Inflammatory macrophage (primary cell): ENCODE data around the gene UBE2Q2.
A peak's percentile ranks its signal among the peaks of the same experiment; 100 is the strongest.
"Not testable (repeated sequence)": the region's sequence is repeated elsewhere in the genome, so short reads cannot be mapped to it uniquely, and the experiment has no call there.

Source experiments
- DNase-seq, 2 donors: peaks; one replicate each; pipeline ENCODE4 v3.0.0-alpha.2; 2020 to 2022

The UBE2Q2 gene

GRCh38 chr15:75827691-75828090 is 15.6 kb upstream of the UBE2Q2 start:
- DNase-seq = peak in 1 of 2 donors; percentile 4

- DNase-seq = no peak
These were observed 14.8 kb upstream of the UBE2Q2 start for GRCh38 chr15:75828429-75828828.

DNA sequence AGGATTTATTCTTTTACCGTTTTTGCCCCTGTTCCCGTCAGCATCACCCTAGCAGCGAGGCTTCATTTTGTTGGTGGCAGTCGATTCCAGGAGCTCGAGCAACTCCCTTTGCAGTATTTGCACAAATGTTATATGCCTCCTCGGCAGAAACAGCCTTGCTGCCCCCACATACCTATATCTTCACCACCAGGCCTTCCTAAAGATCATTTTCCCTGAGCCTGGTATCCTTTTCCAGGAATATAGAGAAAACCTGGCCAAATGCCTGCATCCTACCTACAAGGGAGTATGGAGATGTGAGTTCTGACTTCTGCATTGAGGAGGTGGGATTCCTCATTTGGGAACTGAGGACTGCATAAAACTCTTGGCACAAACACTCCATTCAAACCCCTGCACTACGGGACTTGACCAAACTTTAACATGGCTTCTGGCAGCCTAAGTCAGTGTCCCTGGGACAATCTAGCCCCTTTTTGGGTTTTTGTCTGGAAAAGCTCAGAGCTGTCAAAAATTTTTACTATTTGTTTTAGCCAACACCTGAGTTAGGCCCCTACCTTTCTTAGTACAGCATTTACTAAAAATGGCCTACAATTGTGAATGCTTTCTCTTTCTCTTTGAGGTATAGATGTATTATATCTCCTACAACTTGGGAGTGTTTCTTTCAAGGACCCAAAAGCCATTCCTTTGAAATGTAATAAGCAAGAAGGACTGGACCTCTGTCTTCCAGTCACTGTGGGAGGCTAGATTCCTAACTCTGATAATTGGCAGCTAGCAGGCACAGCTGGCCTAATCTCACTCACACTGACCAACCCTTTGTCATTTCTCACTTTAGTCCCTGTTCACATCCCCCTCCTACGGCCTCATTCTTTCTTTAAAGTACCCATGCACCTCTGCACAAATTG is 12.1 kb upstream of the UBE2Q2 start:
- no peak for DNase-seq

DNA sequence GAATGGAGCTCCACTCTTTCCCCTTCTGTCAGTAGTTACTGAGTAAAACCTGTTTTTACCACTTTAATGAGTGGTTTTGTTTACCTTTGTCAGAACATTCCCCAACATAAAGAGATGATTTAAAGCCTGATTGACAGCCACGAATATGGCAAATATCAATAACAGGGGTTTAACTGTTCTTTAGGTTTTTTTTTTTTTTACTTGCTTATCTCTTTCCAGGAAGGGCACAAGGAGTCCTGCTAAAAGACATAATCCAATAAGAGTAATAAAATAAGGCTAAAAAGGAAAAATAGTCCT is 11.5 kb upstream of the UBE2Q2 start:
- DNase-seq = no peak

DNA sequence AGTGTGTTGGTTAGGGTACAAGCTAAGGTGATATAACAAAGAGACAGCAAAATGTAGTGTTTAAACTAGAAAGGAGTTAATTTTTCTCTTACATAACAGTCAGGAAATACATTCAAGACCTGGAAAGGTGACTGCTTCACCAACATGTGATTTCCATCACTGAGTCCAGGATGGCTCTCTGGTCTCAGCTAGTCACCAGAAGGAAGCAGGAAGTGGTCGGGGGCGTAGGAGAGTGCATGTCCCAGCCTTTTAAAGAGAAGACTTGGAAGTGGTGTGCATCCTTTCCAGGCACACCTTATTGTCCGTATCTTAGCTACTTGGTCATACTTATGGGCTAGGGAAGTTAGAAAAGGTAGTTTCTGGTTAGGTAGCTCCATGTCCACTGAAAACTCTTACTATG is 11.1 kb upstream of the UBE2Q2 start:
- DNase-seq = no peak

DNA sequence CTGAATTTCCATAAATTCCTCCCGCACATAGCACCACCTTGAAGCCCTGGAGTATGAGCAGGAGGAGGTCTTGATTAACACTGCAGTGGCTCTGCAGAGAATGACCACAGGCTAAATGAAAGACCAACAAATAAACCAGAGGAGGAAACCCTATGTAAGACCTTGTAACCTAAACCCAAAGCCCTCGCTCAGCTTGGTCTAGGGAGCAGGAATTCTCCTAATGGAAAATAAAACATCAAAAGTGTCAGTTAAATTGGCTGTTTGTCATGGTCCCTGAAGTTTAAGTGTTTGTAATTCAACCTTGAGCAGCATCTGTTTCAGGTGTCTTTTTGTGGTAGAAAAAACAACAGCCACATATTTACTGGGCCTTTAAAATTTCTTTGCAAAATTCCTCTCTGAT is 9.2 kb upstream of the UBE2Q2 start:
- no peak for DNase-seq

DNA sequence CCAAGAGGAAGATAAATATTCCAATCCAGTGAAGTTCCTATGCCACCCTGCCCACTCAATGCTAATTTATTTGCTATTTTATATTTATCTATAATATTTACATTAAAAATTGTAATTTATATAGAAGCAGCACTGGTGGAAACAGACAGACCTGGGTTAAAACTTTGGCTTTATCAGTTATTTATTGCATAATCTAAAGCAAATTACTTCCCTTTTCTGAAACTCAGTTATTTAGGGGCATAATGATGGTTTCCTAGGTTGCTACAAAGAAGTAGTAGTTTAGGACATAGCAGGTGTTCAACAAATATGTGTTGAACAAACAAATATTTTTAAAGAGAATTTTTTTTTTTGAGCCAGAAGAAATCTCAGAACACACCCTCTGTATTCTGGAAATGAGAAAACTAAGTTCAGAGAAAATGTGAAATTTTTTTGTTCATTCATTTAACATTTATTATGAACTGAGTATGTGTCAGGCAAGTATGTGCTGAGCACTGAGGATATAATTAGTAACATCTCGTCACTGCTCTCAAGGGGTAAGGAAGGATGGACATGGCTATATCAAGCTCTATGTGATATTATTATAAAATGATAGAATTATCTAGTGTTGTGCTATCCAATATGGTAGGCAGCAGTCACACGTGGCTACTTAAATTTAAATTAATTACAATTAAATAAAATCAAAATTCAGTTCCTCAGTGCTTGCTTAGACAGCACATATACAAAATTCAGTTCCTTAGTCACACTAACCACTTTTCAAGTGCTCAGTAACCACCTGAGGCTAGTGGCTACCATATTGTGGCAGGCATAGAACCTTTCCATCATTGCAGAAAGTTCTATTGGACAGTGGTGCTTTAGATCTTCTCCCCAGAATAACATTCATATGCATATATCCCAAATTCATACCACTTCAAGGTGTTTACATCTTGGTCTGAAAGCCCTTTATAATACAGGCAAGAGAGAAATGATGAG is 7.0 kb upstream of the UBE2Q2 start:
- peak in 1 of 2 donors; percentile 17 for DNase-seq

- peak; percentile 78 to 90 for DNase-seq
These were observed 6.3 kb upstream of the UBE2Q2 start for GRCh38 chr15:75836959-75837334.

GRCh38 chr15:75840659-75841058 is 2.6 kb upstream of the UBE2Q2 start:
- DNase-seq = no peak

DNA sequence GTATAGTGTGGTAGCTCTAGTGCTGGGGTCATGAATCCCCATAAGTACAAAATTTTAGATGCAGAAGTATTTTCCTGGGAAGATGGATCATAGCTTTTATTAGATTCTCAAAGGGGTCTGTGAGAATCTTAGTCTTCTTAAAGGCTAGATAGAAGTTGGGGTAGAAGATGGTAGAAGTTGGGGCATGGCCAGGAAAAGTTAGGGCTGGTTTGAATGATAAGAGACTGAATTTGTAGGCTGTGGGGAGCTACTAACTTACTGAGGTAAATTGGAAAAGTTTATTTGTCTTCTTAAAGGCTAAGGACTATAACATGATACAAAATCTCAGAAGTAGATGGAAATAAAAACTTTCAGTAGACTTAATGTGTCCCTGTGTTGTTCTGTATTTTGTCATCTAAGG is 1.6 kb upstream of the UBE2Q2 start:
- no peak for DNase-seq

GRCh38 chr15:75843678-75844581 is 683 bp downstream of the UBE2Q2 start:
- peak; percentile 46 to 61 for DNase-seq

DNA sequence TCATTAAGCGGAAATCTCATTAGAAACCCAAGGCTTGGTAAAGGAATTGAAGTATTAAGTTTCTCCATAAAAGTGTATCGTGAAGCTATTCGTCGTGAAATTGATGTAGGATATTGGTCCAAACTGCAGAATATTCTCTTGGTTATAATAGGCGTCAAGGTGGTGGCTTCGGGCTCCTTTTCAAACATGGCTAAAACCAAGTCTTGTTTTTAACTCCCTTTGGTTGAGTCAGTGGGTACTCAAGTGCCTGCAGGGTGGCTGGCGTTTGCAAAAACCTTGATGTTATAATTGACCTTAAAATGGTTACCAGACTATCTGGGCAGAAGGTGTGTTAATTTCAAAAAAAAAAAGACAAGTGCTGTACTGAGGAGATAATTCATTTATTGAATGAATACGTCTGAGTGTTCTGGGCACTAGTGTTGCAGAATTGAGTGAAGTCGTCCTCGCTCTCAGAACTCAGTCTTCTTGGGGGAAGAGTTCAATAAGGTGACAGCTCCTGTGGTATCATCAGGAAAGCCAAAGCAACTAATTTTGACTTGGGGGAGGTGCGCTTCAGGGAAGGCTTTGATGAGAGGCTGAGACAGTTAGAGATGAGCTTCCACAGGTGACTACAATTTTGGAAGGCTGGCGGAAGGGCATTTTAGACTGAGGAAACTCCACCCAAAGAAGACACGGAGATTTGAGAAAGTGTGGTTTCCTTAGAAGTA is 1.5 kb downstream of the UBE2Q2 start:
- DNase-seq = no peak

DNA sequence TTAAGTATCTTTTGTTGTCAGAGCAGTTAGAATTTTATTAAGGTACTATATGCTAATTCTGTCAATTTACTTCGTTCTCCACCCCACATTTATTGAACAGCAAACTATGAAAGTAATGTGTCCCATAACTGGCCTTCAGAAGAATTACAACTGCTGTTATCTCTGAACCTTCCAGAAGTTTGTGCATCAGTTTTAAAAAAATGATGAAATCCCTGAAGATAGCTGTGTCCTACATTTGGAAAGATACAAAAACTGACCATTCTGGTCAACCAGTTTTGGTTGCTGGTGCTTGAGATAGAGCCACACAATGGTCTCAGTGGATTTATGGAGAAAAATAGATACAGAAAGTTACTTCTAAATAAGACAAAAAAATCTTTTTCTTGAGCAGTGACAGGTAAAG is 5.9 kb downstream of the UBE2Q2 start:
- DNase-seq = no peak

GRCh38 chr15:75850708-75851107 is 7.5 kb downstream of the UBE2Q2 start:
- DNase-seq = no peak

DNA sequence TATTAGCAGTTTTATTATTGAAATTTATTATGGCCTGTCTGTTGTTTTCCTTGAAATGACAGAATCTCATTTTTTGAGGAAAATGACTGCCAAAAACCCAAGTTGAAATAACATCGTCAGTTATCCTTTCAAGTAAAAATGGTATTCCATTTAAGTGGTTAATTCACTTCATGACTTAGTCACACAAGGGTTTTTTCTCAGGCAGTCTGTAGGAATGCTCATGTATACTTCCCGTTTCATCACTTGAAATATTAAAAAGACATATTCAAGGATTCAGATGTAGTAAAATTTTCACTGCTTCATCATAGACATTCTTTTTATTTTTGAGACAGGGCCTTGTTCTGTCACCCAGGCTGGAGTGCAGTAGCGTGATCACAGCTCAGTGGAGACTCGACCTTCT is 8.3 kb downstream of the UBE2Q2 start:
- not testable (repeated sequence) for DNase-seq

DNA sequence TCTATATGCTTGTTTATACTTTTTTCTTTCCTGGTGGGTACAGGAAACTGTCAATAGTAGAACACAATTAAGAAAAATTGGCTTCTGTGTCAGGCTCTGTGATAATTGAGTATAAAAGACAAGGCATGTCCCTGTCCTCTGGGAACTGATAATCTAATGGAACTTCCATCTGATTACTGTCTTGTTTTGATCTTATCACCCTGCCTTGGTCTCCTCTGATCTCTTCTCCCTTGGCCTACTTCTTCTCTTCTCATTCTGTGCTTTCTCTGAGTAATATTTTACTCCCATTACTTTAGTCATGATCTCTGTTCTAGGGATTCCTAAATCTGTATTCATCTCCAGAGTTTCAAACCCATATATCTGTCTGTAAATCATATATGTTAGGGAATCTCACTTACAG is 14.6 kb downstream of the UBE2Q2 start:
- DNase-seq = no peak

DNA sequence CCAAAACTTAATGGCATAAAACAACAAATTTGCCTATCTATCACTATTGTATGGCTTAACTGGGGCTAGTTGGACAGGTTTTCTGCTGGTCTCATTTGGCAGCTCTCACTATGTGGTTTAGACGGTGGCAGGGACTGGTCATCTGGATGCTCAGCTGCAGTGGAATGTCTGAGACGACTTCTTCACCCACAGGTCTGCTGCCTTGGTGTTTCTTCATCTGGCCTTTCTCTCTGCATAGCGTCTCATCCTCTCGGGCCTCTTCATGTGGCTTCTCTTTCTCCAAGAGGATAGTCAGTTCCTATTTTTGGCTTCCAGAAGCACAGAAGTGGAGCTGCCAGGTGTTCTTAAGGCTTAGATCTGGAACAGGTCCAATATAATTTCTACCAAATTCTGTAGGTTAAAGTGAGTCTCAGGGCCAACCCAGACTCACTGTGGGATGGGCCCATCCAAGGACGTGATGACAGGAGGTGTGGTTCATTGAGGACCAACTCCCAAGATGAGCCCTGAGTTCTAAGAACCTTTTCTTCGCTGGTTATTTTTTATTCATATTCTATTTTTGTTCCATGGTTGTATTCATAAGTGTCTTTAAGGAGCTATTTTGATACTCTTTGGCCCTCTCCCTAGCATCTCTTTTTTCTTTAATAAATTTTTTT is 18.6 kb downstream of the UBE2Q2 start:
- no peak for DNase-seq

DNA sequence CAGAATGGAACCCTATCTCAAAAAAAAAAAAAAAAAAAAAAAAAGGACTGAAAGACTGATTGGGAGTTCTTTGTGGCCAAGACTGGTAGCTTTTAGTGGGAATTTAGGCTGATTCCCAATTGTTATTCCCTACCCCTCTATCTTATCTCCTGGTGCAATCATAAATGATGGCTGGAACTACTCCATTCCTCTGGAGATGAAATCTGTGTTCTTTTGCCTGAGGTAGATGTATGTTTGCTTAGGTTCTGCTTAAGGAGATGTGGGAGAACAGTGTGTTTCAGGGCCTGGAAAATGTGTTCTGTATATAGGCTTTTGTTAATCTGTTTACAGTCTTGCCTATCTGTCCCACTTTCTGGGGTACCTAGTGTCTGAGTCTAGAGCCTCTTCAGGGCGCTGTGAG is 19.5 kb downstream of the UBE2Q2 start:
- no peak for DNase-seq

- DNase-seq = no peak
These were observed 21.2 kb downstream of the UBE2Q2 start for GRCh38 chr15:75864213-75865059.

GRCh38 chr15:75866045-75866444 is 22.8 kb downstream of the UBE2Q2 start:
- not testable (repeated sequence) for DNase-seq
